ENCODE results near the gene ZXDC.

ZXDC gene

GRCh38 chr3:126424039-126424717, 51.5 kb downstream of the ZXDC start:
- Histone ChIP-seq H3K27ac (ENCODE audit: insufficient read depth, low read depth, low read length, poor library complexity, severe bottlenecking) (no peak overlapping the region), H3K9me3 (ENCODE audit: control insufficient read depth, low read length) (no peaks in the 10 kb centered on the region), H3K4me1 (ENCODE audit: control insufficient read depth, insufficient read depth, low read length) (no peaks in the 10 kb centered on the region), H3K27me3 (ENCODE audit: control insufficient read depth, insufficient read depth, low read length, poor library complexity, severe bottlenecking) (no peaks in the 10 kb centered on the region), H3K4me3 (ENCODE audit: insufficient read depth, low read depth, low read length) (no peak overlapping the region), H3K36me3 (ENCODE audit: control insufficient read depth, insufficient read depth, low read length) (no peaks in the 10 kb centered on the region)
- 92 to 94% methylated on average over 10 of the region's 10 CpGs for WGBS, 2 experiments

DNA sequence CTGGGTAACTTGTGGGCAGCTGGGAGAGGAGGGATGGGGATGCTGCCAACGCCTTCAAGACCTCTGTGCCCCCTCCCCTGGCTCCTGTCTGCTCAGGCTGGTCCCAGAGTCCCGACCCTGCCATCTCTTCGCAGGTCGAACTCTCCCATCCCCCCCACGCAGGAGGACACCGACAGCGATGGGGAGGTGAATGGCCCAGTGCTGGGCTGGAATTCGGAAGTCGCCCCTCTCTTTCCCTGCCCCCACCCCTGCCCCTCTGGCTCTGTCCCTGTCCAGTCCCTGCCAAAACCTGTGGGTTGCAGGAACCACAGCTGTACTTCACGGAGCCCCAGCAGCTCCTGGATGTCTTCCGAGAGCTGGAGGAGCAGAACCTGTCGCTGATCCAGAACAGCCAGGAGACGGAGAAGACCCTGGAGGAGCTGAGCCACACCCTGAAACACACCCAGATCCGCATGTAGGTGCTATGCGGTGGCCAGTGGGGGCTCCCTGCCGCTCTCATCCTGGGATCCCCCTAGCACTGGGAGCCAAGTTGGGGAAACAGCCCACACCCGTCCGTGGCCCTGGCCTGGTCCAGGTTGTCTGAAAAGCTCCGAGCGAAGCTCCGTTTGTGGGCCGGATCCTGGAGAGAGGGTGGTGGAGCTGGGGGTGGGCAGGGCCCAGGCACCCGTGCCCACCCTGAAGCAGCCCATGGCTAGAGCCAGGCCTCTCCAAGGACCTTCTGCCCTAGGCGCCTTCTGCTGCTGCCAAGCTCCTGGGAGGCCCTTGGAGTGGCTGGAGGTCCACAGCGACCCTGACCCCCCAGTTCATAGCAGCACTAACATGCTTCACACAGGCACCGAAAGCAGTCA, 52.3 kb downstream of the ZXDC start:
- Histone ChIP-seq H3K36me3 (ENCODE audit: control insufficient read depth, insufficient read depth, low read length) (no peaks in the 10 kb centered on the region), H3K9me3 (ENCODE audit: control insufficient read depth, low read length) (no peaks in the 10 kb centered on the region)
- WGBS, 2 experiments = 88 to 89% methylated on average over 26 of the region's 26 CpGs

DNA sequence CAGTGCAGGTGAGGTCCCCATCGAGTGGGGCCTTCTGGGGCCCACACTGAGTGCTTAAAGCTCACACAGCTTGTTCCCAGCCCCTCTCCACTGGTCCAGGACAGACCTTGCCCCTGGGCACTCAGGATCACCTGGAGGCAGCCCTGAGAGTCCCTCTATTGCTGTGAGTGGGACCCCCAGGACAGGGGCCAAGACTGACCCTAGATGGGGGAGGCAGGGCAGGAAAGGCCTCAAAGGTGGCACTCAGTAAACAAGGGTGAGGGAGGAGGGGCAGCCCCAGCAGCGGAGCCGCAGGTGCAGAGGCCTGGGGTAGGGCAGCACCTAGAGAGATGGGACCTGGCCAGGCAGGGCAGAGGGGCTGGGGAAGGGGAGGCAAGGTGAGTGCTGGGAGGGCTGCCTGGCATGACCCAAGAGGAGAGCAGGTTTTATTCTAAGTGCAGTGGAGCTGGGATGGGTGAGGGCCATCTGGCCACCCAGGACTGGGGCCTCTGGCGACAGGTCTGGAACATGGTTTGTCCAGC, 53.1 kb downstream of the ZXDC start:
- no peaks in the 10 kb centered on the region for H3K27me3 ChIP-seq (ENCODE audit: control insufficient read depth, insufficient read depth, low read length, poor library complexity, severe bottlenecking)
- no peak overlapping the region for H3K4me3 ChIP-seq (ENCODE audit: insufficient read depth, low read depth, low read length)
- WGBS, 2 experiments = 93% methylated on average over 4 of the region's 4 CpGs
- no peak overlapping the region for H3K27ac ChIP-seq (ENCODE audit: insufficient read depth, low read depth, low read length, poor library complexity, severe bottlenecking)
- no peaks in the 10 kb centered on the region for H3K9me3 ChIP-seq (ENCODE audit: control insufficient read depth, low read length)
- no peaks in the 10 kb centered on the region for H3K4me1 ChIP-seq (ENCODE audit: control insufficient read depth, insufficient read depth, low read length)
- no peaks in the 10 kb centered on the region for H3K36me3 ChIP-seq (ENCODE audit: control insufficient read depth, insufficient read depth, low read length)

More for the DNA sequence above, 52.3 kb downstream of the ZXDC start:
- H3K27me3 ChIP-seq (ENCODE audit: control insufficient read depth, insufficient read depth, low read length, poor library complexity, severe bottlenecking) = no peaks in the 10 kb centered on the region
- no peak overlapping the region for H3K4me3 ChIP-seq (ENCODE audit: insufficient read depth, low read depth, low read length)
- no peaks in the 10 kb centered on the region for H3K4me1 ChIP-seq (ENCODE audit: control insufficient read depth, insufficient read depth, low read length)
- H3K27ac ChIP-seq (ENCODE audit: insufficient read depth, low read depth, low read length, poor library complexity, severe bottlenecking) = no peak overlapping the region

DNA sequence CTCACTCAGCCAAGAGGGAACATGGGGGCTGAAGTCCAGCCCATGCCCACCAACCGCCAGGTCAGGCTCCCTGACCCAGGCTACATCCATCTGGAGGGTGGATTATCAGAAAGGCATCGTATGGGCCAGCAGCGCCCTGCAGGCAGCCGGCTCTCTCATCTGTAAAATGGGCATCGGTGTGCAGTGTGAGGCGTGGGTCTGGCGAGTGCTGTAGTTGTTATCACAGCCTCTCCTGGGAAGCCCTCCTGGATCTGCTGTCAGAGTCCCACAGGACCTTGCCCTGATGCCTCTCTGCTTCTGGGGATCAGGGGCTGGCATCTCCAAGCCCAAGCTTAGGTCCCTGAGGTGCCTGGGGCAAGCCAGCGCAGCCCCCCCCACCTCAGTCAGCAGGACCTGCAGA, 53.6 kb downstream of the ZXDC start:
- H3K27ac ChIP-seq (ENCODE audit: insufficient read depth, low read depth, low read length, poor library complexity, severe bottlenecking) = no peak overlapping the region
- no peaks in the 10 kb centered on the region for H3K4me1 ChIP-seq (ENCODE audit: control insufficient read depth, insufficient read depth, low read length)
- 89% methylated on average over 8 of the region's 8 CpGs for WGBS, 2 experiments
- H3K9me3 ChIP-seq (ENCODE audit: control insufficient read depth, low read length) = no peaks in the 10 kb centered on the region
- no peak overlapping the region for H3K4me3 ChIP-seq (ENCODE audit: insufficient read depth, low read depth, low read length)
- no peaks in the 10 kb centered on the region for H3K27me3 ChIP-seq (ENCODE audit: control insufficient read depth, insufficient read depth, low read length, poor library complexity, severe bottlenecking)
- no peaks in the 10 kb centered on the region for H3K36me3 ChIP-seq (ENCODE audit: control insufficient read depth, insufficient read depth, low read length)

GRCh38 chr3:126421573-126422119, 54.0 kb downstream of the ZXDC start:
- Histone ChIP-seq H3K9me3 (ENCODE audit: control insufficient read depth, low read length) (no peaks in the 10 kb centered on the region), H3K36me3 (ENCODE audit: control insufficient read depth, insufficient read depth, low read length) (no peaks in the 10 kb centered on the region), H3K4me1 (ENCODE audit: control insufficient read depth, insufficient read depth, low read length) (no peaks in the 10 kb centered on the region), H3K27me3 (ENCODE audit: control insufficient read depth, insufficient read depth, low read length, poor library complexity, severe bottlenecking) (no peaks in the 10 kb centered on the region), H3K4me3 (ENCODE audit: insufficient read depth, low read depth, low read length) (no peak overlapping the region), H3K27ac (ENCODE audit: insufficient read depth, low read depth, low read length, poor library complexity, severe bottlenecking) (no peak overlapping the region)
- WGBS, 2 experiments = 89 to 93% methylated on average over 10 of the region's 10 CpGs

DNA sequence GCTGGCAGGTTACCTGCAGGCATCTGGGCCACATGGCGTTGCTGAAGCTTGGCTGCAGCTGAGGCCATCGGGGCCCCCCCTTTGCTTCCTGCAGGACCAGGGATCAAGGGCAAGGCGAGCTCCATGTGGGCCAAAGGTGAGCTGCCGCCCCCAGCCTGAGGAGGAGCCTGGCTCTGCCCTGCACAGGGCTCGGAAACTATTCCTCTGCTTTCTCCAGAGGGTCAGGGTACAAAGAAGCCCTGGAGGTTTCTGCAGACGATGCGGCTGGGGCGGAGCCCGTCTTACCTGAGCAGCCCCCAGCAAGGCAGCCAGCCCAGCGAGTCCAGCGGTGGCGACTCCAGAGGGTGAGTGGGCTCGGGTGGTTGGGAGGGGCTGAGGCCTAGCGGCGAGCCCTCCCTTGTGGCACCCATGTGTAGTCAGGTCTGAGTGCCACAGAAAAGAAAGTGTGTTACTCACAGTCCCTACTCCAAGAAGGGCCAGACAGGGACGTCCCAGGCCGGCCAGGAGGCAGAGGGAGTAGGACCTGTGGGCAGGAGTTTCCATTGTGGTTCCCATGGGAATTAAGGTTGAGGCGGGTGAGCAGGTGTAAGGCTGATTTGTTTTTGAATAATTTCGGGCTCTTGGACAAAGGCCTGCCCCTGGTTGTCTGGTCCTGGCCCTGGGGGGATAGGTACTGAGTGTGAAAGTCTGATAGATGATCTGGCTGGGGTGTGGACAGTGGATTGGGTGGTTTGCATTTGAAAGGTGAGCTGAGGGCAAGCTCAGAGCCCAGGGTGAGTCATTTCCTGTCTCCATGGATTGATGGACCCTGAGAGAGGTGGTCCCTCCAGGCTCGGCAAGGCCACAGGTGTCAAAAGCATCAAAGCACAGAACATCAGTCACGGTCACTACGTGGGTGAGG, 55.6 kb downstream of the ZXDC start:
- no peak overlapping the region for H3K27ac ChIP-seq (ENCODE audit: insufficient read depth, low read depth, low read length, poor library complexity, severe bottlenecking)
- no peaks in the 10 kb centered on the region for H3K4me1 ChIP-seq (ENCODE audit: control insufficient read depth, insufficient read depth, low read length)
- no peaks in the 10 kb centered on the region for H3K36me3 ChIP-seq (ENCODE audit: control insufficient read depth, insufficient read depth, low read length)
- no peak overlapping the region for H3K4me3 ChIP-seq (ENCODE audit: insufficient read depth, low read depth, low read length)
- H3K27me3 ChIP-seq (ENCODE audit: control insufficient read depth, insufficient read depth, low read length, poor library complexity, severe bottlenecking) = no peaks in the 10 kb centered on the region
- H3K9me3 ChIP-seq (ENCODE audit: control insufficient read depth, low read length) = no peaks in the 10 kb centered on the region
- WGBS, 2 experiments = 79 to 82% methylated on average over 22 of the region's 22 CpGs

GRCh38 chr3:126419151-126419703, 56.5 kb downstream of the ZXDC start:
- WGBS, 2 experiments = 93 to 94% methylated on average over 6 of the region's 6 CpGs
- Histone ChIP-seq H3K4me1 (ENCODE audit: control insufficient read depth, insufficient read depth, low read length) (no peaks in the 10 kb centered on the region), H3K36me3 (ENCODE audit: control insufficient read depth, insufficient read depth, low read length) (no peaks in the 10 kb centered on the region), H3K9me3 (ENCODE audit: control insufficient read depth, low read length) (no peaks in the 10 kb centered on the region), H3K27ac (ENCODE audit: insufficient read depth, low read depth, low read length, poor library complexity, severe bottlenecking) (no peak overlapping the region), H3K4me3 (ENCODE audit: insufficient read depth, low read depth, low read length) (no peak overlapping the region), H3K27me3 (ENCODE audit: control insufficient read depth, insufficient read depth, low read length, poor library complexity, severe bottlenecking) (no peaks in the 10 kb centered on the region)

DNA sequence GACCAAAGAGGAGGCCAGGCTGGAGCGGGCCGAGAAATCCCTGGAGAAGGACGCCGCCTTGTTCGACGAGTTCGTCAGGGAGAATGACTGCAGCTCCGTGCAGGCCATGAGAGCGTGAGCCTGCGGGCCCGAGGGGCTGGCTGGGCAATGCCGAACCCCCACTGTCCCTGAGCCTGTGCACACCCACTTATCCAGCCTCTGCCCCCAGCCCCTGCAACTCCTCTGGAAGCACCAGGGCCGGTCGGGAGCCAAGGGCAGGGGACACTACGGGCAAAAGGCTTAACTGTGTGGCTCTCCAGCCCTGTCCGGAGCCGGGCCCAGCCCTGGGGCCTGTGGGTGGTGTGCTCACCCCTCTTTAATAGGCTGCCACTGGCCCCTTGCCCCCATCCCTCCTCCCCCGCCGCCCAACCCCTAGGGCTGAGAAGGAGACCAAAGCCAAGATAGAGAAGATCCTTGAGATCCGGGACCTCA, 57.0 kb downstream of the ZXDC start:
- Histone ChIP-seq H3K36me3 (ENCODE audit: control insufficient read depth, insufficient read depth, low read length) (no peaks in the 10 kb centered on the region), H3K4me1 (ENCODE audit: control insufficient read depth, insufficient read depth, low read length) (no peaks in the 10 kb centered on the region), H3K9me3 (ENCODE audit: control insufficient read depth, low read length) (no peaks in the 10 kb centered on the region), H3K27me3 (ENCODE audit: control insufficient read depth, insufficient read depth, low read length, poor library complexity, severe bottlenecking) (no peaks in the 10 kb centered on the region), H3K27ac (ENCODE audit: insufficient read depth, low read depth, low read length, poor library complexity, severe bottlenecking) (no peak overlapping the region), H3K4me3 (ENCODE audit: insufficient read depth, low read depth, low read length) (no peak overlapping the region)
- WGBS, 2 experiments = 90% methylated on average over 20 of the region's 20 CpGs

- Histone ChIP-seq H3K27me3 (ENCODE audit: control insufficient read depth, insufficient read depth, low read length, poor library complexity, severe bottlenecking) (no peaks in the 10 kb centered on the region), H3K36me3 (ENCODE audit: control insufficient read depth, insufficient read depth, low read length) (no peaks in the 10 kb centered on the region), H3K4me3 (ENCODE audit: insufficient read depth, low read depth, low read length) (no peak overlapping the region), H3K27ac (ENCODE audit: insufficient read depth, low read depth, low read length, poor library complexity, severe bottlenecking) (no peak overlapping the region), H3K4me1 (ENCODE audit: control insufficient read depth, insufficient read depth, low read length) (no peaks in the 10 kb centered on the region), H3K9me3 (ENCODE audit: control insufficient read depth, low read length) (no peaks in the 10 kb centered on the region)
- WGBS, 2 experiments = 87 to 88% methylated on average over 11 of the region's 11 CpGs
These were observed 57.6 kb downstream of the ZXDC start for GRCh38 chr3:126417981-126418530.

Data from ectodermal cell (in vitro differentiated cells).